OCI-LY7 (cell line): ENCODE data around the gene SERPINA5. TPM values are rescaled to one million over a fixed set of nuclear protein-coding genes. Genes with fewer than 3 reads are reported as not detected.

ENCODE experiments used
- BruUV-seq: library from RNA; stranded (reverse); fragments of 400-500 nt; replicated peaks from 2 replicates; lab custom pipeline; 2021; lab: Mats Ljungman, UMichigan
- CTCF ChIA-PET: fragments of 300-600 bp; sonication (Branson Sonifier 250); formaldehyde crosslinking; loops from one replicate; lab custom pipeline; 2022; ENCODE audit warnings: antibody characterized with exemption; ENCODE audit not compliant: unreplicated experiment; lab: Charles Lee
- POLR2A ChIA-PET: fragments of 300-600 bp; sonication (Branson Sonifier 250); formaldehyde crosslinking; loops from one replicate; lab custom pipeline; 2022; ENCODE audit warnings: antibody characterized with exemption; lab: Charles Lee
- DNase-seq: peaks from one replicate; pipeline ENCODE4 v3.0.0-alpha.2; 2015; ENCODE audit warnings: low spot score
- H2AFZ ChIP-seq: fragments of 200-600 bp; sonication (generic), shearing (Covaris generic); 2 replicates; pipeline ENCODE4 v1.6.1; 2014; ENCODE audit warnings: mild to moderate bottlenecking, antibody characterized with exemption, low read length, moderate library complexity
- H3K27ac ChIP-seq: fragments of 200-600 bp; sonication (generic); 2 replicates; pipeline ENCODE4 v1.5.1; 2014; ENCODE audit warnings: mixed run types, low read depth, mild to moderate bottlenecking, moderate library complexity, low read length, inconsistent platforms; ENCODE audit not compliant: poor library complexity, severe bottlenecking
- H3K36me3 ChIP-seq: fragments of 200-600 bp; sonication (generic); 2 replicates; pipeline ENCODE4 v1.6.1; 2014; ENCODE audit warnings: mild to moderate bottlenecking, antibody characterized with exemption, low read length, moderate library complexity, mixed read lengths; ENCODE audit not compliant: insufficient read depth
- H3K4me1 ChIP-seq: fragments of 200-600 bp; sonication (generic); 2 replicates; pipeline ENCODE4 v1.5.1; 2014; ENCODE audit warnings: mild to moderate bottlenecking, low read length; ENCODE audit not compliant: insufficient read depth, poor library complexity, severe bottlenecking
- H3K4me2 ChIP-seq: fragments of 200-600 bp; sonication (generic); 2 replicates; pipeline ENCODE4 v1.6.1; 2014; ENCODE audit warnings: mild to moderate bottlenecking, low read length
- H3K4me3 ChIP-seq: fragments of 200-600 bp; sonication (generic); 2 replicates; pipeline ENCODE4 v1.5.1; 2014; ENCODE audit warnings: mild to moderate bottlenecking, low read depth, low read length; ENCODE audit not compliant: poor library complexity, severe bottlenecking
- H3K79me2 ChIP-seq: fragments of 200-600 bp; sonication (generic); 2 replicates; pipeline ENCODE4 v1.6.1; 2016; ENCODE audit warnings: low read depth, mild to moderate bottlenecking, low read length, moderate library complexity, mixed read lengths; ENCODE audit not compliant: insufficient read depth
- H3K9me2 ChIP-seq: fragments of 200-600 bp; sonication (generic); 2 replicates; pipeline ENCODE4 v1.6.1; 2016; ENCODE audit warnings: mild to moderate bottlenecking, low read length, mixed read lengths; ENCODE audit not compliant: insufficient read depth
- H3K9me3 ChIP-seq: fragments of 200-600 bp; sonication (generic); 2 replicates; pipeline ENCODE4 v1.6.1; 2014; ENCODE audit warnings: mild to moderate bottlenecking, mixed run types, low read length, mixed read lengths
- H4K20me1 ChIP-seq: fragments of 200-600 bp; sonication (generic); 2 replicates; pipeline ENCODE4 v1.6.1; 2014; ENCODE audit warnings: mild to moderate bottlenecking, antibody characterized with exemption, low read length, moderate library complexity, mixed read lengths; ENCODE audit not compliant: insufficient read depth
- EZH2phosphoT487 ChIP-seq: fragments of 200-600 bp; sonication (generic); IDR thresholded peaks from 2 replicates; pipeline ENCODE4 v1.6.1; 2018; ENCODE audit warnings: low read depth, borderline replicate concordance, mild to moderate bottlenecking, mixed run types, antibody characterized with exemption, low read length, moderate library complexity, mixed read lengths
- intact Hi-C: fragments of 100-400 bp; cut with micrococcal nuclease; formaldehyde crosslinking; loops from one replicate; pipeline ENCODE4 v1.10.0; 2022; ENCODE audit not compliant: unreplicated experiment
- total RNA-seq, 2 experiments: library from RNA; depleted of rRNA in 1 of 2; stranded (reverse); fragments of >200 nt in 1 of 2; shearing (Covaris generic) in 1 of 2; gene quantifications; 2 replicates each; pipeline ENCODE4 v1.2.3, GENCODE V29; 2014 to 2022
- TF ChIP-seq, protein P1 (sequence below): fragments of 200-600 bp; sonication (generic); conservative IDR thresholded peaks from 2 replicates; pipeline ENCODE4 v1.5.1; 2014; ENCODE audit warnings: mild to moderate bottlenecking, antibody characterized with exemption, low read length, moderate library complexity, mixed read lengths

Gene SERPINA5
- total RNA-seq, 2 experiments from 2014 or later, result not detected

DNA sequence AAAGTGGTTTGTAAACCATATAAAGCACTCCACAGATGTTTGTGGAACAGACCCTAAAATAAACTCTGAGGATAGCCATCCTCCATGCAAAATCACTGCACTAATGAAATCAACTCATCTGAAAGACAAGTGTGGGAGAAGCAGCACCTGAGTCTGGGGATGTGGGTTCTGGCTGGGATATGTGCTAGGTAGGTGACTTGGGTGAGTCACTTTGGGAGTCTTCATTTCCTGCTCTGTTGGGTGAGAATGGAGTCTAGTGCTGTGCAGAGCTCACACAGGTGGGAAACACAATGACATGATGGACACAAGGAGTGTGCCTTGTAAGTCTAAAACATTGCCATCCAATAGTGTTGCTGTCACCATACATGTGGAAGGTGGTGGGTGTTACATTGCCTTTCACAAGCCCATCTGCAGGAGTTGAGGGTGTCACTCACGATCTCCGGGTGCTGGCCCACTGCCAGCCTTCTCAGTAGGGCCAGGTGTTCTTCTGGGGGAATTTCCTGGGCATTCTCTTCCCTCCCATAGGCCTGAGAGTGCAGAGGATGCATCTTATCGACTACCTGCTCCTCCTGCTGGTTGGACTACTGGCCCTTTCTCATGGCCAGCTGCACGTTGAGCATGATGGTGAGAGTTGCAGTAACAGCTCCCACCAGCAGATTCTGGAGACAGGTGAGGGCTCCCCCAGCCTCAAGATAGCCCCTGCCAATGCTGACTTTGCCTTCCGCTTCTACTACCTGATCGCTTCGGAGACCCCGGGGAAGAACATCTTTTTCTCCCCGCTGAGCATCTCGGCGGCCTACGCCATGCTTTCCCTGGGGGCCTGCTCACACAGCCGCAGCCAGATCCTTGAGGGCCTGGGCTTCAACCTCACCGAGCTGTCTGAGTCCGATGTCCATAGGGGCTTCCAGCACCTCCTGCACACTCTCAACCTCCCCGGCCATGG, 18.0 kb upstream of the SERPINA5 start:
- ChIA-PET POLR2A (no interaction called here), CTCF (no interaction called here)
- no TSS peak for BruUV-seq
- Histone ChIP-seq H3K79me2 (no peaks in the 10 kb centered on the region), H3K4me2 (no peak overlapping the region), H2AFZ (no peak overlapping the region), H3K36me3 (no peaks in the 10 kb centered on the region), H3K4me3 (no peak overlapping the region), H3K9me3 (no peaks in the 10 kb centered on the region), H3K4me1 (no peaks in the 10 kb centered on the region), H3K9me2 (no peaks in the 10 kb centered on the region), H3K27ac (no peak overlapping the region), H4K20me1 (no peaks in the 10 kb centered on the region)
- no peak for TF ChIP-seq EZH2phosphoT487
- TF ChIP-seq, protein P1, sequence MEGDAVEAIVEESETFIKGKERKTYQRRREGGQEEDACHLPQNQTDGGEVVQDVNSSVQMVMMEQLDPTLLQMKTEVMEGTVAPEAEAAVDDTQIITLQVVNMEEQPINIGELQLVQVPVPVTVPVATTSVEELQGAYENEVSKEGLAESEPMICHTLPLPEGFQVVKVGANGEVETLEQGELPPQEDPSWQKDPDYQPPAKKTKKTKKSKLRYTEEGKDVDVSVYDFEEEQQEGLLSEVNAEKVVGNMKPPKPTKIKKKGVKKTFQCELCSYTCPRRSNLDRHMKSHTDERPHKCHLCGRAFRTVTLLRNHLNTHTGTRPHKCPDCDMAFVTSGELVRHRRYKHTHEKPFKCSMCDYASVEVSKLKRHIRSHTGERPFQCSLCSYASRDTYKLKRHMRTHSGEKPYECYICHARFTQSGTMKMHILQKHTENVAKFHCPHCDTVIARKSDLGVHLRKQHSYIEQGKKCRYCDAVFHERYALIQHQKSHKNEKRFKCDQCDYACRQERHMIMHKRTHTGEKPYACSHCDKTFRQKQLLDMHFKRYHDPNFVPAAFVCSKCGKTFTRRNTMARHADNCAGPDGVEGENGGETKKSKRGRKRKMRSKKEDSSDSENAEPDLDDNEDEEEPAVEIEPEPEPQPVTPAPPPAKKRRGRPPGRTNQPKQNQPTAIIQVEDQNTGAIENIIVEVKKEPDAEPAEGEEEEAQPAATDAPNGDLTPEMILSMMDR, result no peak
- no peak for DNase-seq
- intact Hi-C loops, result no loop called here

DNA sequence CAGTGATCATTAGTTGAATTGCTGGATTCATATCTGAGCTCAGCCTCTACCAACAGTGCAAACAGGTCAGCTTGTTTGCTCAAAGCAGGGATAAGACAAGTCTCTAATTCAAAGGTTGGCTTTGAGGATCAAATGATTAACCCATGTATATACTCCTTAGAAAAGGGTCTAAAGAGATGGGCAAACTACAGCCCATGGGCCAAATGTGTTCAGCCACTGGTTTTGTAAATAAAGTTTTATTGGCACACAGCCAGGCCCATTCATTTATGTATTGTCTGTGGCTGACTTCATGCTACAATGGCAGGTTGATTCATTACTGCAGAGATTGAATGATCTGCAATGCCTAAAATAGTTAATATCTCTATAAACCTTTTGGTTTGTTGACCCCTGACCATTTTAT, 16.8 kb upstream of the SERPINA5 start:
- Histone ChIP-seq H3K79me2 (no peaks in the 10 kb centered on the region), H2AFZ (no peak overlapping the region), H3K9me3 (no peaks in the 10 kb centered on the region), H3K4me1 (no peaks in the 10 kb centered on the region), H3K4me3 (no peak overlapping the region), H3K27ac (no peak overlapping the region), H3K4me2 (no peak overlapping the region), H3K9me2 (no peaks in the 10 kb centered on the region), H3K36me3 (no peaks in the 10 kb centered on the region), H4K20me1 (no peaks in the 10 kb centered on the region)
- no peak for DNase-seq
- intact Hi-C loops, result no loop called here
- TF ChIP-seq, protein P1, result no peak
- TF ChIP-seq EZH2phosphoT487, result no peak
- BruUV-seq, result no TSS peak
- CTCF ChIA-PET, result no interaction called here
- POLR2A ChIA-PET, result no interaction called here

DNA sequence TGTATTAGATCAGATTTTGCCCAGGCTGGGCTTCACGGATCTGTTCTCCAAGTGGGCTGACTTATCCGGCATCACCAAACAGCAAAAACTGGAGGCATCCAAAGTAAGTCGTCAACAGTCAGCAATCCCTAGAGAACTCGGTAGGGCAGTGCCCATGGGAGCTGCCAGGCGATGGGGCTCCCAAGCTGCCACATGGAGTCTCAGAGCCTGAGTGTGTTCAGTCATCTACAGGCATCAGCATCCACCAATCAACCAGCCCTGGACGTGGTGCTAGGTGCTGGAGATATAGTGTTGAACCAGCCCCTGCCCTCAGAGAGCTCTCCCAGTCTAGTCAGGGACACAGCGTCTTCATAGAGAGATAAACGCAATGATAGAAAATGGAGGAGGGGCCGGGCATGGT, 13.0 kb upstream of the SERPINA5 start:
- POLR2A ChIA-PET, result no interaction called here

More for the DNA sequence above, 13.0 kb upstream of the SERPINA5 start:
- H3K4me3 ChIP-seq, result no peak overlapping the region
- TF ChIP-seq, protein P1, result no peak
- TF ChIP-seq EZH2phosphoT487, result no peak
- no peaks in the 10 kb centered on the region for H3K79me2 ChIP-seq
- no peak overlapping the region for H3K4me2 ChIP-seq
- no peaks in the 10 kb centered on the region for H3K36me3 ChIP-seq
- no TSS peak for BruUV-seq
- no peaks in the 10 kb centered on the region for H4K20me1 ChIP-seq
- CTCF ChIA-PET, result no interaction called here
- H2AFZ ChIP-seq, result no peak overlapping the region
- intact Hi-C loops, result no loop called here
- no peak for DNase-seq
- H3K9me2 ChIP-seq, result no peaks in the 10 kb centered on the region
- H3K4me1 ChIP-seq, result no peaks in the 10 kb centered on the region
- no peak overlapping the region for H3K27ac ChIP-seq
- H3K9me3 ChIP-seq, result no peaks in the 10 kb centered on the region
